NCI-H128 (cell line): ENCODE measurements around the gene TXNRD2.
"Not testable (repeated sequence)": the region's sequence is repeated elsewhere in the genome, so short reads cannot be mapped to it uniquely, and the experiment has no call there.

Experiments
- DNase-seq: peaks from one replicate; lab custom pipeline; 2025; ENCODE audit not compliant: unreplicated experiment; lab: John Stamatoyannopoulos, UW

The TXNRD2 gene

GRCh38 chr22:19926028-19926427 lies 15.6 kb downstream of the TXNRD2 start:
- not testable (repeated sequence) for DNase-seq

DNA sequence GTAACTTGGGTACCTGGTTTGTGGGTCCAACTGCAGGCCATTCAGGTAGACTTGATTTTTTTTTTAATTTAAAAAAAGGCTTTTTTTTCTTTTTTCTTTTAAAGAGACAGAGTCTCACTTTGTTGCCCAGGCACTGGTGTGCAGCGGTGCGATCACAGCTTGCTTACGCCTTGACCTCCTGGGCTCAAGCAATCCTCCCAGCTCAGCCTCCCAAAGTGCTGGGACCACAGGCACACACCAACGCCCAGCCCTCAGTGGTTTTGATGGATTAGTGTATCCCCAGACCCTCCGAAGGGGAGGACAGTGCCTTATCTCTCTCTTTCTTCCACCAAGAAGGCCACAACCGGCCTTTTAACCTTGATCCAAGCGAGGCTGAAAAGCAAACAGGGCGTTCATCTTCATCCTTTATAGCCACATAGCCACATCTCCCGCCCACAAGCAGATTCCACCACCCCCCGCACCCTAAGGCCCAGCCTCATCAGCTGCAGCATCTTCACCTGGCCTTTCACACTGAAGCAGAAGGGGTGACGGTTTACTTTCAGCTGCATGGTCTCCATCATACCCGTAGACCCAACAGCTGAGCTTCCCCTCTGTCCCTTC lies 17.6 kb downstream of the TXNRD2 start:
- DNase-seq = no peak

DNA sequence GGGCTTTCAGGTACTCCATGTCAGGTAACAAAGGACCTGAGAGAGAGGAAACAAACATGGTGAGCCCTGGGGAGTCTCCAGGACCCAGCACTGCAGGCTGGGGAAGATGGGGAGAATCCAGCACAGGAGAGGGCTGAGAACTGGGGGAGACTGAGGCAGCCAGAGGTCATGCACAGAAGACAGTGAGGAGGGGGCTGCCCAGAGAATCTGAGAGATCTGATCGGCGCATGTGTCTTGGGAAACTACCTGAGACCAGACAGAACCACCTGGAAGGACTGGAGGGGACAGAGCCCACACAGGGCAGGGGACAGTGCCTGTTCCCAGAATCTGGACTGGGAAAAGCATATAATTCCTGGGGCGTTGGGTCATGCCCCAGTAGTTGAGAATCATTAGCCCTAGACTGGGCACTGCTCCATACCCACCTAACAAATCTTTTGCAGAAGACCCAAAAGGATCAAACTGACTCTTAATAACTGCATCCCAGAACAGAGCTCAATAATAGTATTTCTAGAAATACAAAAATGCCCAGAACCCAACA lies 20.0 kb downstream of the TXNRD2 start:
- DNase-seq = no peak

DNA sequence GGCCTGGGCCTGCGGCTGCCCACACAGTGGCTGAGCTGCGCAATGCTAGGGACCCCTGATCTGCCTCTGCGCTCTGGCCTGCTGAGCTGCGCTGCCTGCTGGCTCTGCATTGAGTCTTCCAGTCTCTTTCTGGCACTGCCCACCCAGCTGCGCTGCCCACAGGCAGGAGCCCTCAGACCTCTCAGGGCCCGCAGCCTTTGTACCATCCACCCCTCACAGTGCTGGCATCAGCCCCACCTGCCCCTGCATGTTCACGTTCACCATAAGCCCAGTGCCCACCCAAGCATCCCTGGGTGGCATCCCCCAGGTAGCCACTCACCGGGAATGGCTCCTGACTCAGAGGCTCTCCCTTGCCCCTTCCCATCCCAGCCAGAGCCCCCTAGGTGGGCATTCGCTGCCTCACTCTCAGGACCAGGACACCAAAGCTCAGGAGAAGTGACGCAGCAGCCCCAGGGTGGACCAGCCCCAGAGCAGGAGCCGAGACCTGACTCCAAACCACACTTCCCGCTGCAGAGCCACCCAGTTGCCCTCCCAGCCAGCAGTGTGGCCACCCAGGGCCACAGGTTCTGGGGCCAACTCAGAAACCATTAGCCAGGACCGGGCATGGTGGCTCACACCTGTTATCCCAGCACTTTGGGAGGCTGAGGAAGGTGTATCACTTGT lies 21.8 kb downstream of the TXNRD2 start:
- no peak for DNase-seq

GRCh38 chr22:19918332-19919106 lies 23.1 kb downstream of the TXNRD2 start:
- DNase-seq = no peak

GRCh38 chr22:19917389-19918138 lies 24.1 kb downstream of the TXNRD2 start:
- no peak for DNase-seq

DNA sequence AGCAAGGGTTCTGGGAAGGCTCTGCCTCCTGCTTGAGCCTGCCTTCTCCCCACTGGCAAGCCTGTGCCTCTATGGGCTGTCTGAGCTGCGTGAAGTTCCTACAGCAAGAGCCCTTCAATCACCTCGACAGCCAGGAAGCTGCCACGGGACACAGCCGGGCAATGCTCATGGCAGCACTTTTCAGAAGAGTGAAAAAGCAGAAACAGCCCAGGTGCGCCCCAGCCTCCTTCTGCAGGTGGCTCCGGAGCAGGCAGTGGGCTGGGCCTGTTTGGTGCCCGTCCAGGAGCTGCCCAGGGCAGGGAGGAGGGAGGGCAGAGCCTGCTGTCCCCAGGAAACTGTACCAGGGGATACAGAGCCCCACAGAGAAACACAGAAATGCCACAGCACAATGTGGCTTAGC lies 24.7 kb downstream of the TXNRD2 start:
- no peak for DNase-seq

DNA sequence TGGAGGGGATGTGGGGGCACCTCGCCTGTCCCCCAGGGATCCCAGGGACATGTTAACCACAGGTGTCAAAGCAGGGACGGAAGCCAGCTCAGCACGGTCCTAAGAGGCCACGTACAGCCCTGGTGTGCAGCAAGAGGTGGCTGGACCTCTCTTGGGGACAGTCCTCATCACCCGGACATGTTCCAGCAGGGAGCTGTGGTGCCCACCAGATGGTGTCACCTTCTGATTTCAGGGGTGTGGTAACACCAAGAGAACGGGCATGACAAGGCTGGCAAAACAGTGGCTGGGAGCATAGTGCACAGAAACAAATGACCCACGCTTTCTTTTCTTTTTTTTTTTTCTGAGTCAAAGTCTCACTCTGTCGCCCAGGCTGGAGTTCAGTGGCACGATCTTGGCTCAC lies 25.6 kb downstream of the TXNRD2 start:
- DNase-seq = no peak

- no peak for DNase-seq
These were observed 26.2 kb downstream of the TXNRD2 start for GRCh38 chr22:19915287-19915954.

DNA sequence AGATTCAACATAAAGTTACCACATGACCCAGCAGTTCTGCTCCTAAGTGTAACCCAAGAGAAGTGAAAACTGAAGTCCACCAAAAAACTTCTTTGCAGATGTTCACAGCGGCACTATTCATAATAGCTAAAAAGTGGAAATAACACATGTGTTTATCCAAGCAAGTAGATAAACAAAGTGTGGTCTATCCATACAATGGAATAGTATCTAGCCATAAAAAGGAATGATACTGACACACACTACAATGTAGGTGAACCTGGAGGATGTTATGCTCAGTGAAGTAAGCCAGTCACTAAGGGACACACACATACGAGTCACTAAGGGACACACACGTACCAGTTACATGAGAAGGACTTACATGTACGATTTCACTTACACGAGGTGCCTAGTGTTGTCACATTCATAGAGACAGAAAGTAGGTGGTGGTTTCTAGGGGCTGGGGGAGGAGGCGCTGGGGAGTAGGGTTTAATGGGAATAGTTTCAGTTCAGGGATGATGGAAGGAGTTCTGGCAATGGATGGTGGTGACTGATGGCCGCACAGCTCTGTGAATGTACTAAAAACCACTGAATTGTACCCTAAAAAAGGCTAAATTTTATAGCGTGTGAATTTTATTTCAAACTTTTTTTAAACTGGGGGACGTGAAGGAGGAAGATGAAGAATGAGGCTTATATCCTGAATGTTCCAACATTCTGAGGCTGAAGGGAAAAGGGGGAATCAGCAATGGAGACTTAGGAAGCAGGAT lies 27.2 kb downstream of the TXNRD2 start:
- no peak for DNase-seq

- DNase-seq = no peak
These were observed 28.2 kb downstream of the TXNRD2 start for GRCh38 chr22:19913337-19913936.

- no peak for DNase-seq
These were observed 29.2 kb downstream of the TXNRD2 start for GRCh38 chr22:19912271-19912999.

GRCh38 chr22:19911540-19912270 lies 29.9 kb downstream of the TXNRD2 start:
- DNase-seq = no peak

DNA sequence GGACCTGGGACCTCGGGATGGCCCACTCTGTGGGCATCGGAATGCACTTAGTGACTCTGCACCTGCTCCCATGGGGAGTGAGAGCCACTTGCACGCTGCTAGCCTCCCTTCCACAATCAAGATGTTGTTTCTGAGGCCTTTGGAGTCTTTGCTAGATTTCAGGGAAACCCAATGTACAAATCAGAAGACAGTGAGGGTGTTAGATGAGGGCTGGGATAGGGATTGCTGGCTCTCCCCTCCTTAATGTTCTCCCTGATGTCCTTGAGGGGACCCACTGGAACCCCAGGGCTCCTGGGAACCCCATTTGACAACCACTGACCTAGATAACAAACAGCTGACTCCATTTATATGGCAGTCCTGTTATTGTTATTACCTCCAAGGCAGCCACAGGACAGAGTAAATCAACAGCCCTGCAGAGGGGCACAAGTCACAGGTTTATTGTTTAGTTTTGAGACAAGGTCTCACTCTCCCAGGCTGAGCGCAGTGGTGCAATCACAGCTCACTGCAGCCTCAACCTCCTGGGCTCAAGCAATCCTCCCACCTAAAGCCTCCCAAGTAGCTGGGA lies 31.4 kb downstream of the TXNRD2 start:
- DNase-seq = no peak

GRCh38 chr22:19909350-19910179 lies 32.1 kb downstream of the TXNRD2 start:
- DNase-seq = peak; percentile 30

- not testable (repeated sequence) for DNase-seq
These were observed 33.7 kb downstream of the TXNRD2 start for GRCh38 chr22:19907902-19908301.

DNA sequence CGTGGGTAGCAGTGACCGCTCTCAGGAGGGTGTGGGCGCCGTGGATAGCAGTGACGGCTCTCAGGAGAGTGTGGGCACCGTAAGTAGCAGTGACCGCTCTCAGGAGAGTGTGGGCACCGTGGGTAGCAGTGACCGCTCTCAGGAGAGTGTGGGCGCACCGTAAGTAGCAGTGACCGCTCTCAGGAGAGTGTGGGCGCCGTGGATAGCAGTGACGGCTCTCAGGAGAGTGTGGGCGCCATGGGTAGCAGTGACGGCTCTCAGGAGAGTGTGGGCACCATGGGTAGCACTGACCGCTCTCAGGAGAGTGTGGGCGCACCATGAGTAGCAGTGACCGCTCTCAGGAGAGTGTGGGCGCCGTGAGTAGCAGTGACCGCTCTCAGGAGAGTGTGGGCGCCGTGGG lies 34.8 kb downstream of the TXNRD2 start:
- not testable (repeated sequence) for DNase-seq
